ENCODE results near the gene U2AF1L4. TPM values are rescaled to one million over a fixed set of nuclear protein-coding genes. Genes with fewer than 3 reads are reported as not detected.

U2AF1L4 gene
- total and polyA plus RNA-seq, 2 of the 4 experiments (the other 2 are of a cell fraction), result 6.1 to 15.0 TPM

- Histone ChIP-seq H2BK15ac (ENCODE audit: low read depth, low read length) (no peak overlapping the region), H3K27me3 (ENCODE audit: control insufficient read depth, insufficient read depth, low read length) (no peaks in the 10 kb centered on the region), H2BK5ac (ENCODE audit: low read depth, low read length, poor library complexity, severe bottlenecking) (no peak overlapping the region), H4K91ac (ENCODE audit: insufficient read depth, low read depth, low read length) (no peak overlapping the region), H3K18ac (ENCODE audit: low read depth, low read length) (no peak overlapping the region), H3K23ac (ENCODE audit: low read depth, low read length) (no peak overlapping the region), H4K20me1 (ENCODE audit: insufficient read depth, low read length) (no peaks in the 10 kb centered on the region), H3K14ac (replicated peaks; ENCODE audit: low read depth, low read length) (no peak overlapping the region), H3K4me2 (ENCODE audit: low read depth, low read length) (no peak overlapping the region), H3K4me3 (ENCODE audit: insufficient read depth, low read depth, low read length) (no peak overlapping the region), H2BK120ac (ENCODE audit: low read depth, low read length) (no peak overlapping the region), H4K5ac (ENCODE audit: low read depth, low read length) (no peak overlapping the region), H2AK5ac (ENCODE audit: low read depth, low read length) (no peak overlapping the region), H3K27ac (ENCODE audit: insufficient read depth, low read length) (no peak overlapping the region), H3K4me1 (ENCODE audit: control insufficient read depth, insufficient read depth, low read length) (no peaks in the 10 kb centered on the region), H2AK9ac (replicated peaks; ENCODE audit: low read depth, low read length, poor library complexity) (peak overlapping the region; percentile 28), H3K79me1 (ENCODE audit: low read depth in 1 of 2, low read length in 2 of 2) (no peaks in the 10 kb centered on the region), H3K9ac (ENCODE audit: low read depth, low read length) (no peak overlapping the region), H4K8ac (ENCODE audit: low read depth in 2 of 2, low read length in 2 of 2) (no peak overlapping the region), H3K36me3 (ENCODE audit: control insufficient read depth, insufficient read depth, low read length) (peaks cover 10% of the 10 kb centered on the region), H3K9me3 (ENCODE audit: control insufficient read depth, insufficient read depth, low read length) (no peaks in the 10 kb centered on the region), H3K4ac (ENCODE audit: low read depth, low read length) (no peak overlapping the region), H2BK20ac (ENCODE audit: low read depth, low read length) (no peak overlapping the region), H2AFZ (replicated peaks; ENCODE audit: low read length, poor library complexity) (no peak overlapping the region), H3K56ac (ENCODE audit: extremely low read depth, insufficient read depth, low read length) (no peak overlapping the region), H3K9me1 (ENCODE audit: insufficient read depth, low read length) (no peaks in the 10 kb centered on the region)
- ChIA-PET POLR2A (ENCODE audit: unreplicated experiment) (no interaction called here), CTCF (interaction anchor here (0.6 kb wide), 1 partner anchor 105 kb away, joined by 3 read pairs; no protein-coding TSS in a partner anchor)
- no peak for ATAC-seq (ENCODE audit: low read depth)
- no peak for DNase-seq
- intact Hi-C loops (cut with micrococcal nuclease), result no loop called here
- in situ Hi-C loops (cut with MboI; ENCODE audit: low sequenced_read_pairs), result no loop called here
- no TSS peak for BruUV-seq (replicated peaks)
- dilution Hi-C loops (cut with HindIII; ENCODE audit: low sequenced_read_pairs, unreplicated experiment), result no loop called here
- 97% methylated on average over 12 of the region's 31 CpGs; no CpG with 5 or more reads in 1 of the 2 experiments for WGBS, 2 experiments (ENCODE audit: extremely low coverage in 2 of 2, insufficient read length in 1 of 2)
- no peak for TF ChIP-seq RFX5 (IDR thresholded peaks at IDR 0.05; ENCODE audit: low read depth, low read length)
- no peak for TF ChIP-seq MAFK (IDR thresholded peaks at IDR 0.05; ENCODE audit: low read depth, low read length)
- TF ChIP-seq FOS (IDR thresholded peaks at IDR 0.05; ENCODE audit: low read depth, low read length), result no peak
- TF ChIP-seq CHD1 (IDR thresholded peaks at IDR 0.05; ENCODE audit: low read depth, low read length), result no peak
These were observed 41.3 kb upstream of the U2AF1L4 start for GRCh38 chr19:35786299-35787160.
